Measurements from ENCODE around the gene MYMX. TPM values are rescaled to one million over a fixed set of nuclear protein-coding genes. Genes with fewer than 3 reads are reported as not detected.

Gene MYMX
- total RNA-seq, 6 donors from 2014 or later: 0.46 TPM; not detected in 5

DNA sequence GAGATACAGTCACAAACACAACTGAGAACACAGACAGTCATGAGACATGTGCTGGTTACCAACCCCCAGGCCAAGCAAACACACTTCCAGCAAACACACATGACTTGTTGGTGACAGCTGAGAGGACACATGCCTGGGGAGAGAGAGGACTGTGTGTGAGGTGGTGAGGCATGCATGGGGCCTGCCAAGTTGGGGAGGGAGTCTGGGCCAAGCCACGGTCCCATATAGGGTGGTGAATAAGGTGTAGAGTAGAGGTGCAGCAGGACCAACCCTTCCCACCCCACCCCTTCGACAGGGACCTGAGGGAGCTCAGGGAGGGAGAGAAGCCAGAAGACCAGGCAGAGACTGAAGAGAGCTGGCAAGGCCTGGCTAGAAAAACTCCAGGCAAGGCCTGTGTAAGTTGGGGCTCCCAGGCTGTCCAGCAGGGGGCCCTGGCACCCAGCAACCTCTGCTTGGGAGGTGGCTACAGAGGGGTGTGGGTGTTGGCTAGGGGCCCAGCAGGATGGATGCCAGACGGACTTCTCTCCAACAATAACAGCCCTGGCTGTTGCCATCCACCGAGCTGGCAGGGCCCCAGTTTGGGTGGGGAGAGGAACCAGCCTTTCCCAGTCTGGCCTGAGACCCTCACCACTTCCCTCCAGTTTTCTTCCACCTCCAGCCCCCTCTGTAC, 4.7 kb downstream of the MYMX start:
- peaks cover 59 to 93% (median 83%) of the 10 kb centered on the region in 4 donors for H3K4me1 ChIP-seq
- peak overlapping the region in 2 of 4 donors; percentile 0 to 87 for H3K4me3 ChIP-seq
- WGBS, 2 donors: 10 to 19% methylated on average over 2 to 4 of the region's 4 CpGs
- peak; percentile 84 to 93 for DNase-seq
- H3K9me3 ChIP-seq: no peaks in the 10 kb centered on the region
- no peaks in the 10 kb centered on the region for H3K36me3 ChIP-seq
- no peaks in the 10 kb centered on the region for H3K27me3 ChIP-seq
- TF ChIP-seq, protein P1, sequence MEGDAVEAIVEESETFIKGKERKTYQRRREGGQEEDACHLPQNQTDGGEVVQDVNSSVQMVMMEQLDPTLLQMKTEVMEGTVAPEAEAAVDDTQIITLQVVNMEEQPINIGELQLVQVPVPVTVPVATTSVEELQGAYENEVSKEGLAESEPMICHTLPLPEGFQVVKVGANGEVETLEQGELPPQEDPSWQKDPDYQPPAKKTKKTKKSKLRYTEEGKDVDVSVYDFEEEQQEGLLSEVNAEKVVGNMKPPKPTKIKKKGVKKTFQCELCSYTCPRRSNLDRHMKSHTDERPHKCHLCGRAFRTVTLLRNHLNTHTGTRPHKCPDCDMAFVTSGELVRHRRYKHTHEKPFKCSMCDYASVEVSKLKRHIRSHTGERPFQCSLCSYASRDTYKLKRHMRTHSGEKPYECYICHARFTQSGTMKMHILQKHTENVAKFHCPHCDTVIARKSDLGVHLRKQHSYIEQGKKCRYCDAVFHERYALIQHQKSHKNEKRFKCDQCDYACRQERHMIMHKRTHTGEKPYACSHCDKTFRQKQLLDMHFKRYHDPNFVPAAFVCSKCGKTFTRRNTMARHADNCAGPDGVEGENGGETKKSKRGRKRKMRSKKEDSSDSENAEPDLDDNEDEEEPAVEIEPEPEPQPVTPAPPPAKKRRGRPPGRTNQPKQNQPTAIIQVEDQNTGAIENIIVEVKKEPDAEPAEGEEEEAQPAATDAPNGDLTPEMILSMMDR (IDR thresholded peaks at IDR 0.05): peak; percentile 84 to 91 (median 88)
- TF ChIP-seq POLR2A (IDR thresholded peaks at IDR 0.05): peak in 1 of 4 donors; percentile 65
- peak in 1 of 4 donors; percentile 93 for TF ChIP-seq EP300 (IDR thresholded peaks at IDR 0.05)
- TF ChIP-seq POLR2AphosphoS5 (IDR thresholded peaks at IDR 0.05): peak; percentile 75 to 89
- ATAC-seq (ENCODE audit: low FRiP score in 2 of 2): peak; percentile 64 to 87
- H3K27ac ChIP-seq: peak overlapping the region; percentile 71 to 91 (median 87)

DNA sequence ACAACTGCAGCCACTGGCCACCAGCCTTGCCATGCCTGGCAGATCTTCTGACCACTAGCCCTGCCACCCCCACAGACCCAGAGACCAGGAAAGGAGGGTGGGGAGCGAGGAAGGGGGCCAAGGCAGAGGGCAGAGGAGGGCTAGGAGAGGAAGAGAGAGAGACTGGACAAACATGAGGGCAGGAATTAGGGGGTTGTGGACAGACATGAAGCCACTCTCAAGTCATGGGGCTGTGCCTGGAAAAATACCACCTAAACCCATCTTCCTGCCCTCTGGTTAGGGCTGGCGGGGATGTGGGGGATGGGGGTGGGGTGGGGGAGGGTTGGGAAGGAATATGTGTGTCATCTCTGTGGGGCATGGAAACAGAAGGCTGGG, 5.2 kb downstream of the MYMX start:
- Histone ChIP-seq H3K4me3 (peak overlapping the region in 2 of 4 donors; percentile 0 to 87), H3K36me3 (no peaks in the 10 kb centered on the region), H3K27ac (peak overlapping the region; percentile 71 to 91 (median 87))

DNA sequence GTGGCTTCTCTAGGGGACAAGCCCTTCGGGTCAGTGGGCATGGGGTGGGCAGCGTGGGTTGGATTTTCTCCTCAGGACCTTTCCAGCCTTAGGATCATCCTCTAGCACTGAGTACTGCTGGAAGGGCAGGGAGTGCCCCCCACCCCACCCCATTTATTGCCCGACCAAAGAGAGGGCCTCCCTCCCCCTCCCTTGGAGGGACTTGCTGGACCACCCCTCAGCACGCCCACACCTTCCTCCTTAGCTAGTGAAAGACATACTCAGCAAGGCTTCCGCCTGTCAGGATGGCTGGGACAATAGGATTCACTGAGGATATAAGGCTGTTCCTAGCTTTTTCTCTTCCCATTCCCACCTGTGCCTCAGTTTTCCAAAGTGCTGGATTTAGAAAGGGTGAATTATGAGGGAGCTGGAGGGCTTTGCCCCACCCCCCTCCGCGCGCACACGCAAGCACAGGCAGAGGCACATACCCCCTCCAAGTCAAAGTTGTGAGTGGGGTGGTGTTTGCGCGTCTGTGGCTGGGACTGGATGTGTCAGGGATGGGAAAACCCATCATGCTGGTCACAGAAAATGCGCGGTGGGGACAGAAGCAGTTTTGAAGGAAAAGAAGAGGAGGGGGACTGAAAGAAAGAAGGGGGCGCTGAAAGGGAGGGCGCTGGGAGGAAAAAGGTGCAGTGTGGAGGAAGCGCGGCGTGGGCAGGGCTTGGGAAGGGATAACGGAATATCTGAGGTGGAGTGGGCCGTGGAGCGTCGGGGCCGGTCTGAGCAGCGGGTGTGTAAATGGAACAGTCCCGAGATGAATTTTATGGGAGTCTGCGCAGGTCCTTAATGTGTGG, 6.0 kb downstream of the MYMX start:
- peaks cover 55 to 87% (median 80%) of the 10 kb centered on the region in 4 donors for H3K4me1 ChIP-seq
- 32 to 35% methylated on average over 26 of the region's 26 CpGs for WGBS, 2 donors
- H3K27ac ChIP-seq: peak overlapping the region; percentile 71 to 91 (median 87)
- ATAC-seq (ENCODE audit: low FRiP score in 2 of 2) (no peak), DNase-seq (no peak)
- TF ChIP-seq POLR2A (IDR thresholded peaks at IDR 0.05): no peak
- no peak for TF ChIP-seq POLR2AphosphoS5 (IDR thresholded peaks at IDR 0.05)
- TF ChIP-seq EP300 (IDR thresholded peaks at IDR 0.05): no peak
- TF ChIP-seq, protein P1 (IDR thresholded peaks at IDR 0.05): no peak
- no peaks in the 10 kb centered on the region for H3K36me3 ChIP-seq
- H3K27me3 ChIP-seq: no peaks in the 10 kb centered on the region
- H3K9me3 ChIP-seq: no peaks in the 10 kb centered on the region
- peak overlapping the region; percentile 38 to 87 (median 62) for H3K4me3 ChIP-seq

More for the DNA sequence above, 5.2 kb downstream of the MYMX start:
- TF ChIP-seq, protein P1 (IDR thresholded peaks at IDR 0.05): no peak
- TF ChIP-seq EP300 (IDR thresholded peaks at IDR 0.05) (no peak), POLR2A (IDR thresholded peaks at IDR 0.05) (no peak), POLR2AphosphoS5 (IDR thresholded peaks at IDR 0.05) (no peak)
- no peaks in the 10 kb centered on the region for H3K27me3 ChIP-seq
- peaks cover 59 to 93% (median 84%) of the 10 kb centered on the region in 4 donors for H3K4me1 ChIP-seq
- 55 to 63% methylated on average over 2 of the region's 2 CpGs for WGBS, 2 donors
- H3K9me3 ChIP-seq: no peaks in the 10 kb centered on the region
- ATAC-seq (ENCODE audit: low FRiP score in 2 of 2) (no peak), DNase-seq (no peak)

DNA sequence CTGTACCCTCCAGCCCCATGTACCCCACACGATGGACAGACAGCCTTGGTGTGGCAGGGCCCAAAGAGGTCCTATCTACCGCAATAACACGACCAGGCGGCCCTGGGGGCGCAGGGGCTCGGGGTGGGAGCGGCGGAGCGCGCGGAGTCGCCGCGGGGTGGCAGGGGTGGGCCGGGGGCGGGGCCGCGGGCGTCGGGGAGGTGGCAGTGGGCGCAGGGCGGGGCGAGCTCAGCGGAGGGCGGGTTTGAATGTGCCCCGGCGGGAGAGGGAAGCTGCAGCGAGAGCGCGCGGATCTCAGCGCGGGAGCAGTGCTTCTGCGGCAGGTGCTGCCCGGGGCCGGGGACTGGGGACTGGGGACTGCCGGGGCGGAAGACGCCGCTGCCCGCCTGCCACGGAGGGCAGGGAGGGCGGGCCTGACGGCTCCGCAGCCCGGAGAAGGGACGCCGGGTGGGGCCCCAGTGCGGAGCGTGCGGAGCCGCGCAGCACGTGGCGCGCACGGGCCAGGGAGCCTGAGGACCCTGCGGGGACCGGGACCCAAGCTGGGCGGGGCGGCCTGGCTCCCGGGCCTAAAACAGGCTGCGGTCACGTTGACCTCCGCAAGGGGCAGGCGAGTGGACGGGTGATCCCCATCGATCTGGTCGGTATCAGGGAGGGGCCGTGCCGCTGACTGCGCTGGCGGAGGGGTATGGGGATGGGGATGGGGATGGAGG, 6.7 kb downstream of the MYMX start, which contains the start of gene SLC29A1:
SLC29A1 (plus strand) TSS at position 277 of the 710 bp plus-strand sequence. CDS start 3,719 bp downstream, outside the sequence.
- DNase-seq (peak; percentile 79 to 96), ATAC-seq (ENCODE audit: low FRiP score in 2 of 2) (peak in 1 of 2 donors; percentile 73)
- Histone ChIP-seq H3K27me3 (no peaks in the 10 kb centered on the region), H3K36me3 (no peaks in the 10 kb centered on the region), H3K27ac (peak within 1 kb of the TSS; percentile 71 to 91 (median 87)), H3K9me3 (no peaks in the 10 kb centered on the region), H3K4me1 (peaks cover 47 to 79% (median 72%) of the 10 kb centered on the region in 4 donors), H3K4me3 (peak within 1 kb of the TSS; percentile 54 to 87 (median 74))
- TF ChIP-seq POLR2A (IDR thresholded peaks at IDR 0.05) (peak in 1 of 4 donors; percentile 37), POLR2AphosphoS5 (IDR thresholded peaks at IDR 0.05) (peak in 1 of 2 donors; percentile 54), EP300 (IDR thresholded peaks at IDR 0.05) (no peak)
- TF ChIP-seq, protein P1 (IDR thresholded peaks at IDR 0.05): peak in 2 of 6 experiments; percentile 6 to 49
- WGBS, 2 donors: 0 to 1% methylated on average over 17 to 37 of the region's 73 CpGs
